Measurements from ENCODE around the gene SPATA6L. TPM values are rescaled to one million over a fixed set of nuclear protein-coding genes. Genes with fewer than 3 reads are reported as not detected.

SPATA6L gene
- polyA plus RNA-seq = 7.2 TPM
- long read RNA-seq, donor 1 = 0 reads
- long read RNA-seq, donor 2, partial matches to known transcripts = 383 of 404 reads
- long read RNA-seq, donor 2, other reads (novel, unspliced or antisense) = 21 of 404 reads
- long read RNA-seq, donor 3 = 0 reads
- long read RNA-seq, donor 4 = 0 reads
- long read RNA-seq, donor 5, partial matches to known transcripts = 23 of 23 reads
- long read RNA-seq, donor 5, other reads (novel, unspliced or antisense) = 0 of 23 reads
- long read RNA-seq, donor 6 = 0 reads
- long read RNA-seq, donor 7 = 0 reads
- long read RNA-seq, donor 8, partial matches to known transcripts = 0 of 1 reads
- long read RNA-seq, donor 8, other reads (novel, unspliced or antisense) = 0 of 1 reads
- long read RNA-seq, donor 9, partial matches to known transcripts = 5 of 5 reads
- long read RNA-seq, donor 9, other reads (novel, unspliced or antisense) = 0 of 5 reads
- long read RNA-seq, donor 10 = 0 reads
- long read RNA-seq, donor 11, partial matches to known transcripts = 43 of 43 reads
- long read RNA-seq, donor 11, other reads (novel, unspliced or antisense) = 0 of 43 reads

DNA sequence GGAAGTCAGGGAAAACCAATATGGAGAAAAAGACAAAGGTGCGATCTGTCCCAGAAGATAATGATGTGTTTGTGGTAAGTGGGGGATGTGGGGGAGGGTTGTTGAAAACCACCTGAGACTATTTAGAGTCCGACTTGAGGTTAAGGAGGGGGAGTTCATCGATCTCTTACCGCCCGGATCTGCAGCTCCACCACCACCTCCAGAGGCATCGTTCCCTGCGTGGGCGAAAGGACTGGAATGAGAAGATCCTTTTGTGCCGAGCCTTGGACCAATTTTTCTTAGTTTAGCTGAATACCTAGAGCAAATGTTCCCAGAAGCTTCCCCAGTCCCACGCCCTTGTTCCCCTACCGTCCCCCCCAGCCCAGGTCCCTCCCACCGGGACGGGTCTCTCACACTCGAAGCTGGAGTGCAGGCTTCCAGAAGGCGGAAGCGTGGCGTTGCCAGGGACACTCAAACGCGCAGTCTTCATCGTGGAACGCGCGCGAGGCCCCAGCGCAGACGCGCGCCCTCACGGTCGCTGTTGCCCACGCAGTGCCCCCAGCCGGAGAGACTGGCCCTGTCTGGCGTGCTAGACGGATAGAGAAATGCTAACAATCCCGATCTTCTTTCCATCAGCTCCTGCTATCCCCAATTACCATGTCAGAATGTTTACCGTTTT is at the start of gene SPATA6L:
SPATA6L (minus strand) TSS at position 439 of the 658 bp plus-strand sequence; CDS start at position 209, 230 bp downstream.
- Histone ChIP-seq H3K36me3 (ENCODE audit: control insufficient read depth, insufficient read depth, low read length) (no peaks in the 10 kb centered on the region), H3K27ac (ENCODE audit: low read length) (peak within 1 kb of the TSS; percentile 87), H3K27me3 (ENCODE audit: control insufficient read depth, insufficient read depth, low read length) (no peaks in the 10 kb centered on the region), H3K9me3 (ENCODE audit: control insufficient read depth, low read depth, low read length) (no peaks in the 10 kb centered on the region), H3K4me1 (ENCODE audit: control insufficient read depth, insufficient read depth, low read length) (peaks cover 21% of the 10 kb centered on the region), H3K4me3 (ENCODE audit: low read length) (peak within 1 kb of the TSS; percentile 79)
- DNase-seq = peak; percentile 72 to 85
- 0% methylated on average over 1 of the region's 36 CpGs for WGBS (ENCODE audit: insufficient coverage, low lambda C conversion rate)

DNA sequence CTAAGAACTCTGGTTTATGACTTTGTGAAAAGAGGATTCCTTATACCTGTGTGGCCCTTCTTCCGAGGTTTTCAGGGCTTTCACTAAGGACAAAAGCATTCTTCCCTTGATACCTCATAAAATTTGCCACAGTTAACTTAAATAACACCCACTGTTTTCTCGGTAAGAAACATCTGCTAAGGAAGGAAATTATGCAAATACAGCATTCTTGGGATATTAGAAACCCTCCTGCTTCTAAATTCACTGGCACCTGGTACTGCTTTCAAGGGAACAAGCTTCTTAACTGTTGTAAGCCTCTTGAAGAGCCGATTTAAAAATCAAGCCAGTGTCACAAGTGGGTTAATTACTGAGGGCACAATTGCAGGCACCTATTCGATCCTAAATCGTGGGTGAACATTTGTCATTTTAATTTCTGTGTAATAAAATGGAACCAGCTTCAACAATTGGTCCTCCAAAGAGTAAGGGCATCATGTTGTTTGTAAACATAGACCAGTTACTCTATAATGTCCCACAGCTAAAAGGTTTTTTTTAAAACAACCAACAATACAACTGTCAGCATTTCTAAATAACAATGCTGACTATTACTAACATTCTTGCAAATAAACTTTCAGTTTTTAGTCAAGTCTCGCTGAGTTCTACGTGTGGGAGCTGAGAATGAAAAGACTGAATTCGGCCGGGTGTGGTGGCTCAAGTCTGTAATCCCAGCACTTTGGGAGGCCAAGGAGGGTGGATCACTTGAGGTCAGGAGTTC is 48.2 kb upstream of the SPATA6L start:
- Histone ChIP-seq H3K36me3 (ENCODE audit: control insufficient read depth, insufficient read depth, low read length) (peaks cover 67% of the 10 kb centered on the region), H3K9me3 (ENCODE audit: control insufficient read depth, low read depth, low read length) (peaks cover 2% of the 10 kb centered on the region), H3K4me3 (ENCODE audit: low read length) (no peak overlapping the region), H3K27ac (ENCODE audit: low read length) (no peak overlapping the region), H3K27me3 (ENCODE audit: control insufficient read depth, insufficient read depth, low read length) (no peaks in the 10 kb centered on the region), H3K4me1 (ENCODE audit: control insufficient read depth, insufficient read depth, low read length) (no peaks in the 10 kb centered on the region)
- DNase-seq = no peak
- no CpG with 5 or more reads among the region's 9 CpGs for WGBS (ENCODE audit: insufficient coverage, low lambda C conversion rate)

DNA sequence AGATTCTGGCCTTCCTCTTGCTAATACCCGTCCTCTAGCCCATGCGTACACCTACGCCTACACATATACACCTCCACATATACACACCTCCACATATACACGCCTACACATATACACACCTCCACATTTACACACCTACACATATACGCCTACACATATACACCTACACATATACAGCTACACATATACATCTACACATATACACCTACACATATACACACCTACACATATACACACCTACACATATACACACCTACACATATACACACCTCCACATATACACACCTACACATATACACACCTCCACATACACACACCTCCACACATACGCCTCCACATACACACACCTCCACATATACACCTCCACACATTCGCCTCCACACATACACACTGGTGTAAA is 47.6 kb upstream of the SPATA6L start:
- peaks cover 64% of the 10 kb centered on the region for H3K36me3 ChIP-seq (ENCODE audit: control insufficient read depth, insufficient read depth, low read length)
- no peak overlapping the region for H3K4me3 ChIP-seq (ENCODE audit: low read length)
- WGBS (ENCODE audit: insufficient coverage, low lambda C conversion rate) = 60% methylated on average over 5 of the region's 7 CpGs
- H3K27me3 ChIP-seq (ENCODE audit: control insufficient read depth, insufficient read depth, low read length) = no peaks in the 10 kb centered on the region
- H3K9me3 ChIP-seq (ENCODE audit: control insufficient read depth, low read depth, low read length) = peaks cover 2% of the 10 kb centered on the region
- no peak overlapping the region for H3K27ac ChIP-seq (ENCODE audit: low read length)
- no peaks in the 10 kb centered on the region for H3K4me1 ChIP-seq (ENCODE audit: control insufficient read depth, insufficient read depth, low read length)
- peak in 1 of 2 donors; percentile 6 for DNase-seq

GRCh38 chr9:4709380-4709779 is 43.1 kb upstream of the SPATA6L start:
- Histone ChIP-seq H3K36me3 (ENCODE audit: control insufficient read depth, insufficient read depth, low read length) (peaks cover 33% of the 10 kb centered on the region), H3K27me3 (ENCODE audit: control insufficient read depth, insufficient read depth, low read length) (no peaks in the 10 kb centered on the region), H3K4me1 (ENCODE audit: control insufficient read depth, insufficient read depth, low read length) (no peaks in the 10 kb centered on the region), H3K4me3 (ENCODE audit: low read length) (no peak overlapping the region), H3K27ac (ENCODE audit: low read length) (no peak overlapping the region), H3K9me3 (ENCODE audit: control insufficient read depth, low read depth, low read length) (peaks cover 2% of the 10 kb centered on the region)
- DNase-seq = no peak

- Histone ChIP-seq H3K36me3 (ENCODE audit: control insufficient read depth, insufficient read depth, low read length) (peaks cover 36% of the 10 kb centered on the region), H3K4me3 (ENCODE audit: low read length) (no peak overlapping the region), H3K9me3 (ENCODE audit: control insufficient read depth, low read depth, low read length) (no peaks in the 10 kb centered on the region), H3K27me3 (ENCODE audit: control insufficient read depth, insufficient read depth, low read length) (no peaks in the 10 kb centered on the region), H3K4me1 (ENCODE audit: control insufficient read depth, insufficient read depth, low read length) (no peaks in the 10 kb centered on the region), H3K27ac (ENCODE audit: low read length) (no peak overlapping the region)
- no peak for DNase-seq
- WGBS (ENCODE audit: insufficient coverage, low lambda C conversion rate) = no CpG with 5 or more reads among the region's 4 CpGs
Measured at GRCh38 chr9:4706971-4707622, 40.8 kb upstream of the SPATA6L start.

GRCh38 chr9:4706021-4706420 is 39.7 kb upstream of the SPATA6L start:
- Histone ChIP-seq H3K27ac (ENCODE audit: low read length) (no peak overlapping the region), H3K4me1 (ENCODE audit: control insufficient read depth, insufficient read depth, low read length) (no peaks in the 10 kb centered on the region), H3K4me3 (ENCODE audit: low read length) (no peak overlapping the region), H3K27me3 (ENCODE audit: control insufficient read depth, insufficient read depth, low read length) (no peaks in the 10 kb centered on the region), H3K36me3 (ENCODE audit: control insufficient read depth, insufficient read depth, low read length) (peaks cover 34% of the 10 kb centered on the region), H3K9me3 (ENCODE audit: control insufficient read depth, low read depth, low read length) (no peaks in the 10 kb centered on the region)
- no CpG with 5 or more reads among the region's 2 CpGs for whole genome bisulfite sequencing (ENCODE audit: insufficient coverage, low lambda C conversion rate)
- no peak for DNase-seq

DNA sequence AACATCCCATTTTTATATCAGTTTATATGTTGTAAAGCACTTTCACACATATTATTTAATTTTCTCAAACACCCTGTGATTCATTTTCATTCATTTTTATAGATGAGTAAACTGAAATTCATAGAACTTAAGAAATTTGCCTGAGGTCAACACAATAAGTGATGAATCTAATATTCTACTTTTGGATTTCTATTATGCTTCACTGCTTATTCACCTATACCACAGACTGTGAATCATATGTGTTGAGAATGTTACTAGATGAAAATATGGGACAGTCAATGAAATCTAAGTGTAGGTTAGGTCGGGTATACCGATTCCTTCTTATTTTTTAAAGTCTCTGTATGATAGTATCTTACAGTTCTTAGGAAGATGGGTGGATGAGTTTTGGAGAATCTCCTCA is 37.8 kb upstream of the SPATA6L start:
- no peaks in the 10 kb centered on the region for H3K9me3 ChIP-seq (ENCODE audit: control insufficient read depth, low read depth, low read length)
- peaks cover 37% of the 10 kb centered on the region for H3K36me3 ChIP-seq (ENCODE audit: control insufficient read depth, insufficient read depth, low read length)
- DNase-seq = no peak
- no peaks in the 10 kb centered on the region for H3K27me3 ChIP-seq (ENCODE audit: control insufficient read depth, insufficient read depth, low read length)
- H3K27ac ChIP-seq (ENCODE audit: low read length) = no peak overlapping the region
- H3K4me3 ChIP-seq (ENCODE audit: low read length) = no peak overlapping the region
- WGBS (ENCODE audit: insufficient coverage, low lambda C conversion rate) = no CpG with 5 or more reads among the region's 2 CpGs
- H3K4me1 ChIP-seq (ENCODE audit: control insufficient read depth, insufficient read depth, low read length) = no peaks in the 10 kb centered on the region

GRCh38 chr9:4701526-4701925 is 35.2 kb upstream of the SPATA6L start:
- Histone ChIP-seq H3K27me3 (ENCODE audit: control insufficient read depth, insufficient read depth, low read length) (no peaks in the 10 kb centered on the region), H3K36me3 (ENCODE audit: control insufficient read depth, insufficient read depth, low read length) (peaks cover 40% of the 10 kb centered on the region)
- DNase-seq = no peak

DNA sequence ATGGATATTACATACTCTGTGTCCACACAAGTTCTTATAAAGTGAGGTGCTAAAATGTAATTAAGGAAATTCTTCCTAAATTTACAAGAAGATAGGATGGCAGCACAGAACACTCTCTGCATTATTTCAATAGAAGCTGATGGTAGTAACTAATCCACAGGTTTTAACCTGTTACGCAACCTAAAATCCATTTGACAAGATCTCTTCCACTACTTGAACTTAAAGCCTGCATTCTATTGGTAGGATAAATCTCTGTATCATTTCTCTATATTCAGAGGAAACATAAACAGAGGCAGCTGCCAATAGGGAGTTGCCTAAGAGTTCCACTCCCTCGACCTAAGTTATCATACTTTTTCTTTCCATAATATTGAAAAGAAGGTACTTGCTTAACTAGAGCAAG is 34.7 kb upstream of the SPATA6L start:
- peaks cover 39% of the 10 kb centered on the region for H3K36me3 ChIP-seq (ENCODE audit: control insufficient read depth, insufficient read depth, low read length)
- no peak overlapping the region for H3K4me3 ChIP-seq (ENCODE audit: low read length)
- H3K27ac ChIP-seq (ENCODE audit: low read length) = no peak overlapping the region
- no peaks in the 10 kb centered on the region for H3K4me1 ChIP-seq (ENCODE audit: control insufficient read depth, insufficient read depth, low read length)
- no peaks in the 10 kb centered on the region for H3K27me3 ChIP-seq (ENCODE audit: control insufficient read depth, insufficient read depth, low read length)
- no peak for DNase-seq
- H3K9me3 ChIP-seq (ENCODE audit: control insufficient read depth, low read depth, low read length) = no peaks in the 10 kb centered on the region
- no CpG with 5 or more reads among the region's 2 CpGs for WGBS (ENCODE audit: insufficient coverage, low lambda C conversion rate)

More at GRCh38 chr9:4701526-4701925, 35.2 kb upstream of the SPATA6L start:
- Histone ChIP-seq H3K27ac (ENCODE audit: low read length) (no peak overlapping the region), H3K4me3 (ENCODE audit: low read length) (no peak overlapping the region), H3K4me1 (ENCODE audit: control insufficient read depth, insufficient read depth, low read length) (no peaks in the 10 kb centered on the region), H3K9me3 (ENCODE audit: control insufficient read depth, low read depth, low read length) (no peaks in the 10 kb centered on the region)
- 83% methylated on average over 1 of the region's 1 CpG for WGBS (ENCODE audit: insufficient coverage, low lambda C conversion rate)

DNA sequence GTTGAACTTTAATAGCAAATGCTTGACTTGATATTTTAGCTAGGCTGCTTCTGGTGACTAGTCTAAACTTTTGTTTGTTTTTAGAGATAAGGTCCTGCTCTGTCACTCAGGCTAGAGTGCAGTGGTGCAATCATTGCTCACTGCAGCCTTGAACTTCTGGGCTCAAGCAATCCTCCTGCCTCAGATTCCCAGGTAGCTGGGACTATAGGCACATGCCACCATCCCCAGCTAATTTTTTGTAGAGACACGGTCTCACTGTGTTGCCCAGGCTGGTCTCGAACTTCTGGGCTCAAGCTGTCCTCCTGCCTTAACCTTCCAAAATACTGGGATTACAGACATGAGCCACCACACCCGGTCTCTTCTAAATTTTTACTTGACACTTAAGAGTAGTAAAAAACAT is 33.8 kb upstream of the SPATA6L start:
- 83% methylated on average over 1 of the region's 3 CpGs for WGBS (ENCODE audit: insufficient coverage, low lambda C conversion rate)
- Histone ChIP-seq H3K27ac (ENCODE audit: low read length) (no peak overlapping the region), H3K27me3 (ENCODE audit: control insufficient read depth, insufficient read depth, low read length) (no peaks in the 10 kb centered on the region), H3K36me3 (ENCODE audit: control insufficient read depth, insufficient read depth, low read length) (peaks cover 39% of the 10 kb centered on the region), H3K4me1 (ENCODE audit: control insufficient read depth, insufficient read depth, low read length) (no peaks in the 10 kb centered on the region), H3K9me3 (ENCODE audit: control insufficient read depth, low read depth, low read length) (no peaks in the 10 kb centered on the region), H3K4me3 (ENCODE audit: low read length) (no peak overlapping the region)
- no peak for DNase-seq
